GM18499 (cell line): ENCODE measurements around the gene ARHGEF2.

ENCODE experiments used
- ATAC-seq: cut with Tn5 transposase; IDR thresholded peaks from one replicate; pipeline ENCODE4 v1.9.1; 2021; ENCODE audit warnings: moderate number of reproducible peaks; ENCODE audit not compliant: insufficient read depth, unreplicated experiment

ARHGEF2 gene

DNA sequence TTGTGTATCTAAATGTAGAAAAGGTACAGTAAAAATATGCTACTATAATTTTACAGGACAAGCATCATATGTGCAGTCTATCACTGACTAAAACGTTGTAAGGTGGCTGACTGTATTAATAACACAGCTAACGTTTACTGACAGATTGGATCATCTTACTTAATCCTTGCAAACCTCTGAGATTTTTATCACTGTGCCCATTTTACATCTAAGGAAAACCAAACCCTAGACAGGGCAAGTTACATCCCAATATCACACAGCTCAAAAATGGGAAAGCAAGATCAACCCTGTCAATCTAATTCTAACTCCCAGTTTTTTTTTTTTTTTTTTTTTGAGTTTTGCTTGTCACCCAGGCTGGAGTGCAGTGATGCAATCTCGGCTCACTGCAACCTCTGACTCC, 59.7 kb downstream of the ARHGEF2 start:
- no peak for ATAC-seq

DNA sequence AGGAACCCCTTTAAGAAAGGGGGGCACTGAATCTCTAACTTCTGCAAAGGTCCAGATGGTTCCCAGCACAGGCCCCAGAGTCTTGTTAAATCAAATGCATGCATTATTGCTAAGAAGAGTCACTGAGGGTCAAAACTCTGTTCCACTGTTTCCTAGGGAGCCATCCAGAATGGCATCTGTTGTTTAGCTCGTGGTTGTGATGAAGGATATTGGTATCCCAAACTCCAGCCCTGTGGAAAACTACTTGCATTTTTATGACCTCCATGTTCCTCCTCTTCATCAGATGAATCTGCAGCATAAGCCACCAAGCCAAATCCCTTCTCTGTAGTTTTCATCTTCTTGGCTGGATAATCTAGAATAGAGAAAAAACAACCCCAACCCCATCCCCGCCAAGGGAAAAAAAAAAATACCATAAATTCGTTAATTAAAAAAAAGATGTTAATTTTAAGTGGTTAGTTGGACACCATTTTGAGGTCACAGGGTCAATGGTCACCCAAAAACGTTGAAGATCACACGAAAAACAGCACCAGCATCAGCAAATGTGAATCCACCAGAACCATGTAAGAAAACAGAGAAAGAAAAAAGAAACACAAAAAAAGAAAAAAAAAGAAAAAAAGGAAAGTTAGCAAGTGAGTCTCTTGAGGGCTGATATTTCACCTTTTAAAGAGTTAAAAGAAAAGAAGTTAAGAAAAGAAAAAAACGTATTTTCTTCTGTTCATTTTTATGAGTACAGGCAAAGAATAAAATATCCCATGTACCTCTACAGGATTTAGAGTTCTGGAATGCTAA, 64.2 kb downstream of the ARHGEF2 start:
- no peak for ATAC-seq

DNA sequence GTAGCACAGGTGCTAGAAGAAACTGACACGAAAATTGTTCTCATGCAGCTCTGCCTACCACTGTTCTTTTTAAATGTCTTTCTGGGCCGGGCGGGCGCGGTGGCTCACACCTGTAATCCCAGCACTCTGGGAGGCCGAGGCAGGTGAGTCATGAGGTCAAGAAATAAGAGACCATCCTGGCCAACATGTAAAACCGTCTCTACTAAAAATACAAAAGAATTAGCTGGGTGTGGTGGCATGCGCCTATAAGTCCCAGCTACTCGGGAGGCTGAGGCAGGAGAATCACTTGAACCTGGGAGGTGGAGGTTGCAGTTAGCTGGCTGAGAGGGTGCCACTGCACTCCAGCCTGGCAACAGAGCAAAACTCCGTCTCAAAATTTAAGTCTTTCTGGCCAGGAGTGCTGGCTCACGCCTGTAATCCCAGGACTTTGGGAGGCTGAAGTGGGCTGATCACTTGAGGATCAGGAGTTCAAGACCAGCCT, 66.3 kb downstream of the ARHGEF2 start:
- ATAC-seq = no peak

DNA sequence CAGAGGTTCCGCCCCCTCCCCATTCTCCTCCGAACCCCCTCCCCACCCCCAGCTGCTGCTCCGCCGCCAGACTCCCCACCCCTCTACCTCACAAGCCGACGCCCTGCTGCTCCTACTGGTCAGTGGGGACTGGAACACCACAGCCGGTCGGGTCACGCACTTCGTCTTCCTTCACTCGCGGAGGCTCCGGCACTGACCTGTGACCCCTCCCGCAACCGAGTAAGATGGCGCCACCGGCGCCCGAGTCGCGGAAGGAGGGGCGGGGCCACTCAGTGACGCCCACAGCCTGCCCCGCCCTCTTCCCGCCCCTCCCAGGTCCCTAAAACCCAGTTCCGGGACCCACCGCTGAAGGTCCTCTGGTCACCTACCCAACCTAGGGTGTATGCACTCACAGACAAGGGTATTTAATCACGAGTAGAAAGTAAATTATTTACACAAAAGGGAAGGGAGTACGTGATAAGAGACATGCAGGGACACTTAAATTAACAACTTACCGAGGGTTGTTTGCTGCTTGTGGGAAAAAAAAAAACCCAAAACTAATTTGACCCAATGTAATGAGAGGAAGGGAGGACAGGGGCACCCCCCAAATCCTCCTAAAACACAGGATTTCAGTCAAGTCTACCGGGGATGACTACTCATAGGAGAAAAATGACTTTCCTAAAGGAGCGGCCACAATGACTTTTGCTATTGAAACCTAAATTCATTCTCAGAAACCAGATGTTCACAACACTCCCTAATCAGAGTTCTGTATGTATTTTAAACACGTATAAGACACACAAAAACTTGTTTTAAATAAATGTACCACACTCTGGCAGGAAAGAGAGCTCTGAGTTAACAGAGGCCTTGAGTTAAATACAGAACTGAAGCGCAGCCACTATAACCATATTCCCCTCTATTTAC, 66.9 kb downstream of the ARHGEF2 start, which contains the start of gene RIT1:
RIT1 (minus strand) TSS at position 194 of the 900 bp plus-strand sequence. CDS start 588 bp downstream, outside the sequence.
- no peak for ATAC-seq

DNA sequence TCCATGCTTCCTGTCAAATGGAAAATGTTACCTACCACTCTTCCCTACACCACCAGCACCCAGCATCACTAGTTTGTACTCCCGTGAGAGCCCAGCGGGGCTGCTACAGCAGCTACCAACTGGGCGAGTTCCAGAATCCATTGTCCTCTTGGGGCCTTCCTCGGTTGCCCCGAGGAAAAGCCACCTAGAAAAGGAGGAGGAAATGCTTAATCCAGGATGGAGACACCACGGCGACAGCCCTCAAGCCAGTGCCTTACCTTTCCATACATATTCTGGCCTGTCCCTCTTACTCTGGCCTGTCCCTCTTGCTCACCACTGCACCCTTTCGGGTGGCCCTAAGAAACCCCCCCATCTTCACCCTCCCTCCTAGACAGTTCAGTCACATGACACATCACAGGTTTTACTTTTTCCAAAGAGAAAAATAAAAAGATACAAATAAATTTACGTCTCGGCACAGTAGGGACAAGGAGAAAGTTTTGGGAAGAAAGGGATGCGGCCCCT, 67.7 kb downstream of the ARHGEF2 start:
- no peak for ATAC-seq

DNA sequence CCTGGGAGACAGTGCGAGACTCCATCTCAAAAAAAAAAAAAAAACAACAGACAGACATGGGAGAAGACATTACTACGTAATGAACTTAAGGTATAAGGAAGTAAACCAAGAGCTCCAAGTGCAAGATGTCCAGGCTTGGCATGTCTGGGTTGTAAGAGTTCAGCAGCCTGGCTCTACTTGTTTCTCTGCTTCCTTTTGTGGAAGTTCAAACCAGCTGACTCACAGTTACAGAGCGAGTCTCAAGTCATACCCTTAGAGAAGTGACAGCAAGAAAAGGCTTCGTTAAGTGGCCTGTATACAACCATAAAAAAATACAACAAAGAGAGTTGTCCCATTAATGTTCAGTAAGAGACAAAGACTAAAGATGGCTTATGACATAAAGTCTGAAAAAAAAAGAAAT, 68.5 kb downstream of the ARHGEF2 start:
- ATAC-seq = no peak

DNA sequence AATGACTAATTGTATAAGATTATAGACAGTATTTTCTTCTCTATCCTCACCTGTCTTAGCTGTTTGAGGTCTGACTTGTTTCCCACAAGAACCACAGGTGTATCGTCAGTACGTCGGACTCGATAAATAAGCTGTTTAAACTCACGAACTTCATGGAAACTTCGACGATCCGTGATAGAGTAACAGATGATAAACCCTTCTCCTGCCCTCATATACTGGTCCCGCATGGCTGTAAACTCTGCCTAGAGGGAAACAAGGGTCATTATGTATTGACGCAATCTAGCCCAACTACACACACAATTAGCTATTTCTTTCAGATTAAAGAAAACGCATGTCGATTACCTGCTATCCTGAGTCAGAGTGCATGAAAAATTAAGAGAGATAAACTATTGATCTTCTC, 74.1 kb downstream of the ARHGEF2 start:
- ATAC-seq = no peak

DNA sequence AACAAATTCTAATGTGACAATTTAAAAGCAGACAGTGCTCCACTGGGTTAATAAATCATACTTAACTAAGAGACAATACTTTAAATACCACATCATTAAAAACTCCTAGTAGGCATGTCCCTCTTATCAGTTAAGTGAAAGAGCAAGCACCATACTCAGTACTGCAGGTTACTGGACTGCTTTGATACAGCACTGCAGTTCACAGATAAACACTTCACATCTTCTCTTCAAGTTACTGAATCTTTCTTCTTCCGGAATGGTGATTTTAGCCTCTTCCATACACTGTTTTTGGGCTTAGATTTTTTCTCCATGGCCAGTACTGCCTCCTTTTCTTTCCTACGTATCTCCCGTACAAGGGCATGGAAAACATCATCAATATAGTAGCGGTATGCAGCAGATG, 78.2 kb downstream of the ARHGEF2 start:
- ATAC-seq = no peak

DNA sequence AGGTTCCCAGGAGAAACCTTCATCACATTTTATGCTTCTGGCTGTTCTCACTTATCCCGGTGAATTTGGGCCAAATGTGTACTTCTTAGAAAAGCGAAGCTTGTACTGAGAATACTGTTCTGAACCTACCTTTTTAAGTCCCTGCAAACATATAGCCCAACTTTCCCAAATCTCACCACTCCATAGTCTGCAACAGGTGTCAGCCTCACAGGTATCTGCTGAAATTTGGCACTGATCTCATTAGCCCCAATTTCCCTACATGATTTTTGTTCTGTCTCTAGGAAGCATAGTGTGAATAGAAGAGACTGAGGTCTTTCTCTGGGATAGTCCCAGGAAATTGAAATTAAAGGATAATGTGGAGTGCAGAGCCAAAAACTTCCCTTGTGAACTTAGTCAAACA, 78.7 kb downstream of the ARHGEF2 start:
- no peak for ATAC-seq

DNA sequence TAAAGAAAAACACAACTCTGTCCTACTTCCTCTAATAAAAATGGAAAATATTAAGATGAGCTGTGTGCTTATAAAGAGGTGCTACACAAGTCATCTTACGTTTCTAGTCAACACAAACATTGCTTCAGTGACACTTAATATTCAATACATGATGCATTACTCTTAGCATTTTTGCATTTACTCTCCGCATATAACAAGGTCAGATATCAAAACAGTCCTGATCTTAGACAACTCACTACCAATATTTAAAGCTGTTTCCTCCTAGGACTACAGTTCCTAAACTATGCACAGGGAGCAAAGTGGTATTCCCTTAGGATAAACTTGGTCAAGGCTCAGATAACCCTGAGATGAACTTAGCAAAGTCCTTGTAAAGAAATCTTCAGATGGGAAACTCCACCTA, 79.5 kb downstream of the ARHGEF2 start:
- no peak for ATAC-seq

DNA sequence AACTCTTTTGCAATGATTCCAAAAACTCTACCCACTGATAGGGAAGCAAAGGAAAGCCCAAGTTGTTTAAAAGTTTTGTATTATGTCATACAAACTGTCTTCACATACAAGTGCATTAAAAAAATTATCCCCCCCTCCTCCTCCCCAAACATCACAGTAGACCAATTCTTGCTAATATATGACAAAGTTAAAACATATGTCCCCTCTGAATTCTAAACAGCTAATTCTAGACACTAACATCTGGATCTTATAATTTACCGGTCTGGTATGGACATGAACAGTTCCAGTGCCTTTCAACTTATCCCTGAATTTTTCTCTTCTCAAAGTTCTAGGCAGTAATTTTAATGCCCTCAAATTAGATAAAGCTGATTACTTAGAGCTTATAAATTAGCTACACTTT, 80.6 kb downstream of the ARHGEF2 start:
- ATAC-seq = no peak
